ENCODE results near the gene SURF2. TPM values are rescaled to one million over a fixed set of nuclear protein-coding genes. Genes with fewer than 3 reads are reported as not detected.

The SURF2 gene
- total RNA-seq, 2 donors from 2014 or later = 20.0 to 27.0 TPM

- 71 to 94% methylated on average over 3 of the region's 3 CpGs for WGBS, 2 donors
- ATAC-seq = no peak
- Histone ChIP-seq H3K27me3 (no peaks in the 10 kb centered on the region), H3K9me3 (no peaks in the 10 kb centered on the region), H3K4me1 (peaks cover 9% of the 10 kb centered on the region), H3K27ac (no peak overlapping the region), H3K36me3 (replicated peaks in 1 of 2; ENCODE audit: insufficient read depth in 1 of 2, low read depth in 2 of 2) (no peaks in the 10 kb centered on the region), H3K4me3 (no peak overlapping the region)
- no peak for DNase-seq
- intact Hi-C loops (cut with DNase I) = no loop called here
- TF ChIP-seq CTCF (IDR thresholded peaks at IDR 0.05) = no peak
- no peak for TF ChIP-seq POLR2A (IDR thresholded peaks at IDR 0.05)
These were observed 16.1 kb upstream of the SURF2 start for GRCh38 chr9:133340256-133340655.

GRCh38 chr9:133340916-133341315 is 15.4 kb upstream of the SURF2 start:
- no peaks in the 10 kb centered on the region for H3K27me3 ChIP-seq
- H3K36me3 ChIP-seq (replicated peaks in 1 of 2; ENCODE audit: insufficient read depth in 1 of 2, low read depth in 2 of 2) = no peaks in the 10 kb centered on the region
- peaks cover 8% of the 10 kb centered on the region for H3K4me1 ChIP-seq
- H3K9me3 ChIP-seq = no peaks in the 10 kb centered on the region
- no peak for TF ChIP-seq POLR2A (IDR thresholded peaks at IDR 0.05)
- TF ChIP-seq CTCF (IDR thresholded peaks at IDR 0.05) = no peak
- intact Hi-C loops (cut with DNase I) = no loop called here
- 83 to 86% methylated on average over 7 to 13 of the region's 13 CpGs for WGBS, 2 donors
- no peak overlapping the region for H3K27ac ChIP-seq
- DNase-seq (no peak), ATAC-seq (no peak)
- H3K4me3 ChIP-seq = no peak overlapping the region

GRCh38 chr9:133341369-133342068 is 14.8 kb upstream of the SURF2 start:
- peaks cover 12% of the 10 kb centered on the region for H3K4me1 ChIP-seq
- 86 to 89% methylated on average over 9 to 10 of the region's 15 CpGs for WGBS, 2 donors
- ATAC-seq (no peak), DNase-seq (peak in 1 of 4 donors; percentile 62)
- intact Hi-C loops (cut with DNase I) = no loop called here
- H3K27me3 ChIP-seq = no peaks in the 10 kb centered on the region
- no peak overlapping the region for H3K27ac ChIP-seq
- H3K9me3 ChIP-seq = no peaks in the 10 kb centered on the region
- no peak overlapping the region for H3K4me3 ChIP-seq
- H3K36me3 ChIP-seq (replicated peaks in 1 of 2; ENCODE audit: insufficient read depth in 1 of 2, low read depth in 2 of 2) = no peaks in the 10 kb centered on the region
- peak in 1 of 3 donors; percentile 26 for TF ChIP-seq POLR2A (IDR thresholded peaks at IDR 0.05)
- no peak for TF ChIP-seq CTCF (IDR thresholded peaks at IDR 0.05)

DNA sequence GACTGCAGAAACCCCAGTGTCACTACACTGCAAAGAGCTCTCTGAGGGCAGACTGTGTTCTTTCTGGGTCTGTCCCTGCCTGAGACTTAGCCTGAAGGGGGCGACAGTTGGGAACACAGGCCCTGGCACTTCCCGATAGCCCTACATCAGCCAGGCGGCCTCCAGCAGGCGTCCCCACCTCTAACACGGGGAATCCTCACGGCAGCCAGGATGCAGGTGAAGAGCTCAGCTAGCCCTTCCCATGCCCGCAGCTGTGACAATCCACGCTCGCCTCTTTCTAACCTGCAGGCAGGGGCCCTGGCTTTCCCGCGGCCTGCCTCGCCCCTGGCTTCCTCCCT is 14.3 kb upstream of the SURF2 start:
- TF ChIP-seq CTCF (IDR thresholded peaks at IDR 0.05) (no peak), POLR2A (IDR thresholded peaks at IDR 0.05) (no peak)
- DNase-seq (no peak), ATAC-seq (no peak)
- intact Hi-C loops (cut with DNase I) = no loop called here
- no peak overlapping the region for H3K27ac ChIP-seq
- H3K4me1 ChIP-seq = peaks cover 12% of the 10 kb centered on the region
- H3K4me3 ChIP-seq = no peak overlapping the region
- H3K27me3 ChIP-seq = no peaks in the 10 kb centered on the region
- no peaks in the 10 kb centered on the region for H3K9me3 ChIP-seq
- H3K36me3 ChIP-seq (replicated peaks in 1 of 2; ENCODE audit: insufficient read depth in 1 of 2, low read depth in 2 of 2) = no peaks in the 10 kb centered on the region
- WGBS, 2 donors = 77 to 92% methylated on average over 6 to 12 of the region's 12 CpGs

DNA sequence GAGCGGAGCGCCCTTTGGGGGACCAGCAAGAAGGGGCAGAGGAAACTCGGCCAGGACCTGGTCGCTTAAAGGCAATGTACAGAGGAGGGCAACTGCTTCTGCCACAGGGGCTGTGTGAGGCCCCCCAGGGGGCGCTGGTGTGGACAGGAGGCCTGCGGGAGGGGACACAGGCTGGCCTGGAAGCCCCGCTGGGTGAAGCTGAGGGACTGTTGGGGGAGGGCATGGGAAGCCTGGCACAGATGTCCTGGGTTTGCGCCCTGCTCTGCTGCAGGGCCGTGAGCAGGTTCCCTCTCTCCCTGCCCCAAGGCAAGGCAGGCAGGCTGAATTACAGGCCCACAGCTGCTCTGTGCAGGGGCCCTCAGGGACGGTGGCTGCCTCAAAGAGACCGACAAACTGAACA is 13.8 kb upstream of the SURF2 start:
- DNase-seq (peak in 1 of 4 donors; percentile 13), ATAC-seq (no peak)
- H3K36me3 ChIP-seq (replicated peaks in 1 of 2; ENCODE audit: insufficient read depth in 1 of 2, low read depth in 2 of 2) = no peaks in the 10 kb centered on the region
- H3K9me3 ChIP-seq = no peaks in the 10 kb centered on the region
- H3K27me3 ChIP-seq = no peaks in the 10 kb centered on the region
- 83% methylated on average over 7 to 11 of the region's 11 CpGs for WGBS, 2 donors
- H3K4me1 ChIP-seq = peaks cover 12% of the 10 kb centered on the region
- no peak overlapping the region for H3K4me3 ChIP-seq
- TF ChIP-seq POLR2A (IDR thresholded peaks at IDR 0.05) = no peak
- no peak for TF ChIP-seq CTCF (IDR thresholded peaks at IDR 0.05)
- intact Hi-C loops (cut with DNase I) = no loop called here
- H3K27ac ChIP-seq = no peak overlapping the region
